Mesendoderm (in vitro differentiated cells): ENCODE data around the gene NFASC.

ENCODE experiments used
- DNase-seq: peaks from one replicate; pipeline ENCODE4 v3.0.0; 2013
- H2AK5ac ChIP-seq: 2 replicates; pipeline ENCODE4 v1.6.1; 2013; ENCODE audit warnings: low read length, inconsistent platforms
- H2BK120ac ChIP-seq: 2 replicates; pipeline ENCODE4 v1.6.1; 2013; ENCODE audit warnings: low read depth, mild to moderate bottlenecking, low read length, moderate library complexity, mixed read lengths
- H2BK15ac ChIP-seq: replicated peaks from 2 replicates; pipeline ENCODE4 v1.6.1; 2013; ENCODE audit warnings: low read depth, mild to moderate bottlenecking, moderate library complexity
- H2BK5ac ChIP-seq: 2 replicates; pipeline ENCODE4 v1.6.1; 2013; ENCODE audit warnings: low read length, inconsistent platforms
- H3K18ac ChIP-seq: 2 replicates; pipeline ENCODE4 v1.6.1; 2013; ENCODE audit warnings: mild to moderate bottlenecking, low read length, mixed read lengths
- H3K23ac ChIP-seq: one replicate; pipeline ENCODE4 v1.6.1; 2013; ENCODE audit warnings: low read length
- H3K27ac ChIP-seq: 2 replicates; pipeline ENCODE4 v1.5.1; 2013; ENCODE audit warnings: low read depth, mild to moderate bottlenecking, inconsistent platforms, low read length, moderate library complexity
- H3K27me3 ChIP-seq: 2 replicates; pipeline ENCODE4 v1.6.1; 2013; ENCODE audit warnings: low read length, control low read depth, mild to moderate bottlenecking, inconsistent platforms; ENCODE audit not compliant: insufficient read depth, poor library complexity
- H3K36me3 ChIP-seq: 2 replicates; pipeline ENCODE4 v1.6.1; 2013; ENCODE audit warnings: low read length, inconsistent platforms; ENCODE audit not compliant: control insufficient read depth, insufficient read depth
- H3K4ac ChIP-seq: one replicate; pipeline ENCODE4 v1.6.1; 2013; ENCODE audit warnings: low read depth, mild to moderate bottlenecking, low read length, moderate library complexity
- H3K4me1 ChIP-seq: 2 replicates; pipeline ENCODE4 v1.6.1; 2013; ENCODE audit warnings: low read depth, low read length, inconsistent platforms; ENCODE audit not compliant: control insufficient read depth
- H3K4me2 ChIP-seq: 2 replicates; pipeline ENCODE4 v1.6.1; 2013; ENCODE audit warnings: low read length
- H3K4me3 ChIP-seq: 2 replicates; pipeline ENCODE4 v1.5.1; 2013; ENCODE audit warnings: mild to moderate bottlenecking, low read length
- H3K56ac ChIP-seq: one replicate; pipeline ENCODE4 v1.6.1; 2013; ENCODE audit warnings: low read length
- H3K79me1 ChIP-seq: 2 replicates; pipeline ENCODE4 v1.6.1; 2013; ENCODE audit warnings: low read length, inconsistent platforms
- H3K79me2 ChIP-seq: 2 replicates; pipeline ENCODE4 v1.6.1; 2013; ENCODE audit warnings: mild to moderate bottlenecking, low read length; ENCODE audit not compliant: control insufficient read depth, insufficient read depth
- H3K9ac ChIP-seq: 2 replicates; pipeline ENCODE4 v1.6.1; 2013; ENCODE audit warnings: low read length, inconsistent platforms
- H4K5ac ChIP-seq: one replicate; pipeline ENCODE4 v1.6.1; 2013; ENCODE audit warnings: low read length
- H4K8ac ChIP-seq: one replicate; pipeline ENCODE4 v1.6.1; 2013; ENCODE audit warnings: low read depth, mild to moderate bottlenecking, control low read depth, low read length, moderate library complexity
- WGBS: extraction: QIAGEN DNeasy Blood & Tissue Kit; methylation state at CpG from one replicate; pipeline ENCODE4 v1.1.7; 2013; ENCODE audit warnings: low lambda C conversion rate, missing lambda C conversion rate; ENCODE audit not compliant: insufficient coverage; ENCODE audit errors: extremely low coverage; 5-methylcytosine and 5-hydroxymethylcytosine counted together

Gene NFASC

GRCh38 chr1:204984499-204984898, 113.8 kb downstream of the NFASC start:
- no peak overlapping the region for H3K4me3 ChIP-seq
- peak; percentile 51 for DNase-seq
- no peaks in the 10 kb centered on the region for H3K79me2 ChIP-seq
- no peak overlapping the region for H3K9ac ChIP-seq
- no peak overlapping the region for H2BK120ac ChIP-seq
- peaks cover under 1% of the 10 kb centered on the region for H3K36me3 ChIP-seq
- H3K79me1 ChIP-seq = no peaks in the 10 kb centered on the region
- no peak overlapping the region for H3K23ac ChIP-seq
- no peak overlapping the region for H2BK15ac ChIP-seq
- H3K56ac ChIP-seq = no peak overlapping the region
- H4K5ac ChIP-seq = no peak overlapping the region
- no peak overlapping the region for H3K4ac ChIP-seq
- H2AK5ac ChIP-seq = no peak overlapping the region
- H2BK5ac ChIP-seq = no peak overlapping the region
- no peaks in the 10 kb centered on the region for H3K4me1 ChIP-seq
- no CpG with 5 or more reads among the region's 8 CpGs for WGBS
- H3K18ac ChIP-seq = no peak overlapping the region
- H3K27me3 ChIP-seq = no peaks in the 10 kb centered on the region
- no peak overlapping the region for H4K8ac ChIP-seq
- no peak overlapping the region for H3K27ac ChIP-seq
- H3K4me2 ChIP-seq = no peak overlapping the region

GRCh38 chr1:204986181-204986580, 115.5 kb downstream of the NFASC start:
- Histone ChIP-seq H2BK5ac (no peak overlapping the region), H4K8ac (no peak overlapping the region), H3K36me3 (no peaks in the 10 kb centered on the region), H3K4me1 (peaks cover 5% of the 10 kb centered on the region), H3K23ac (no peak overlapping the region), H3K4me3 (no peak overlapping the region), H3K79me2 (no peaks in the 10 kb centered on the region), H3K79me1 (no peaks in the 10 kb centered on the region), H4K5ac (no peak overlapping the region), H3K56ac (no peak overlapping the region), H2BK120ac (no peak overlapping the region), H2AK5ac (no peak overlapping the region), H3K4ac (no peak overlapping the region), H3K4me2 (no peak overlapping the region), H3K18ac (no peak overlapping the region), H3K27ac (no peak overlapping the region), H3K9ac (no peak overlapping the region), H3K27me3 (no peaks in the 10 kb centered on the region), H2BK15ac (no peak overlapping the region)
- WGBS = no CpG with 5 or more reads among the region's 17 CpGs
- no peak for DNase-seq

GRCh38 chr1:204987689-204988088, 117.0 kb downstream of the NFASC start:
- no peak overlapping the region for H4K8ac ChIP-seq
- H3K27ac ChIP-seq = no peak overlapping the region
- H2BK5ac ChIP-seq = no peak overlapping the region
- no peak for DNase-seq
- no peaks in the 10 kb centered on the region for H3K79me1 ChIP-seq
- H4K5ac ChIP-seq = no peak overlapping the region
- no CpG with 5 or more reads among the region's 3 CpGs for WGBS
- no peak overlapping the region for H3K18ac ChIP-seq
- H3K4me1 ChIP-seq = peaks cover 10% of the 10 kb centered on the region
- no peak overlapping the region for H2BK120ac ChIP-seq
- no peak overlapping the region for H3K4me3 ChIP-seq
- H3K36me3 ChIP-seq = no peaks in the 10 kb centered on the region
- no peak overlapping the region for H3K4me2 ChIP-seq
- no peak overlapping the region for H3K9ac ChIP-seq
- no peak overlapping the region for H2BK15ac ChIP-seq
- no peak overlapping the region for H3K4ac ChIP-seq
- no peak overlapping the region for H2AK5ac ChIP-seq
- H3K56ac ChIP-seq = no peak overlapping the region
- no peaks in the 10 kb centered on the region for H3K79me2 ChIP-seq
- H3K23ac ChIP-seq = no peak overlapping the region
- no peaks in the 10 kb centered on the region for H3K27me3 ChIP-seq

GRCh38 chr1:204988196-204988595, 117.5 kb downstream of the NFASC start:
- H3K27ac ChIP-seq = no peak overlapping the region
- no CpG with 5 or more reads among the region's 4 CpGs for WGBS
- H3K4ac ChIP-seq = no peak overlapping the region
- no peak overlapping the region for H3K9ac ChIP-seq
- DNase-seq = no peak
- no peak overlapping the region for H4K8ac ChIP-seq
- no peak overlapping the region for H2BK15ac ChIP-seq
- no peaks in the 10 kb centered on the region for H3K36me3 ChIP-seq
- no peak overlapping the region for H2BK5ac ChIP-seq
- H3K4me1 ChIP-seq = peaks cover 10% of the 10 kb centered on the region
- H3K4me2 ChIP-seq = no peak overlapping the region
- no peak overlapping the region for H2BK120ac ChIP-seq
- H2AK5ac ChIP-seq = no peak overlapping the region
- H3K79me2 ChIP-seq = no peaks in the 10 kb centered on the region
- no peak overlapping the region for H4K5ac ChIP-seq
- no peak overlapping the region for H3K56ac ChIP-seq
- H3K18ac ChIP-seq = no peak overlapping the region
- H3K23ac ChIP-seq = no peak overlapping the region
- no peaks in the 10 kb centered on the region for H3K79me1 ChIP-seq
- H3K4me3 ChIP-seq = no peak overlapping the region
- H3K27me3 ChIP-seq = no peaks in the 10 kb centered on the region

GRCh38 chr1:204989266-204990058, 118.8 kb downstream of the NFASC start:
- Histone ChIP-seq H2BK120ac (no peak overlapping the region), H2BK5ac (no peak overlapping the region), H2AK5ac (no peak overlapping the region), H3K18ac (no peak overlapping the region), H3K56ac (no peak overlapping the region), H3K79me1 (no peaks in the 10 kb centered on the region), H3K27me3 (no peaks in the 10 kb centered on the region), H4K5ac (no peak overlapping the region), H2BK15ac (no peak overlapping the region), H4K8ac (no peak overlapping the region), H3K79me2 (no peaks in the 10 kb centered on the region), H3K9ac (no peak overlapping the region), H3K4ac (no peak overlapping the region), H3K23ac (no peak overlapping the region), H3K27ac (no peak overlapping the region), H3K36me3 (no peaks in the 10 kb centered on the region), H3K4me3 (no peak overlapping the region), H3K4me1 (peaks cover 10% of the 10 kb centered on the region), H3K4me2 (no peak overlapping the region)
- WGBS = no CpG with 5 or more reads among the region's 16 CpGs
- peak; percentile 86 for DNase-seq
